ENCODE results near the gene GGTA1.

The GGTA1 gene

GRCh38 chr9:121455527-121456239, 44.0 kb downstream of the GGTA1 start:
- TF ChIP-seq ZBTB7A (IDR thresholded peaks at IDR 0.05; ENCODE audit: low read depth) (no peak), EP300 (IDR thresholded peaks at IDR 0.05; ENCODE audit: borderline replicate concordance) (no peak), TAF1 (IDR thresholded peaks at IDR 0.05; ENCODE audit: low read depth) (no peak), USF1 (IDR thresholded peaks at IDR 0.05) (no peak), NFIC (IDR thresholded peaks at IDR 0.05) (no peak), REST (IDR thresholded peaks at IDR 0.05; ENCODE audit: low read depth) (no peak), RAD21 (IDR thresholded peaks at IDR 0.05; ENCODE audit: low read depth) (no peak), CREB1 (IDR thresholded peaks at IDR 0.05; ENCODE audit: low read depth) (no peak), TEAD4 (IDR thresholded peaks at IDR 0.05) (no peak), EGR1 (IDR thresholded peaks at IDR 0.05) (no peak), TCF12 (IDR thresholded peaks at IDR 0.05; ENCODE audit: low read depth) (no peak), CEBPB (IDR thresholded peaks at IDR 0.05) (no peak)
- TF ChIP-seq, protein P1, sequence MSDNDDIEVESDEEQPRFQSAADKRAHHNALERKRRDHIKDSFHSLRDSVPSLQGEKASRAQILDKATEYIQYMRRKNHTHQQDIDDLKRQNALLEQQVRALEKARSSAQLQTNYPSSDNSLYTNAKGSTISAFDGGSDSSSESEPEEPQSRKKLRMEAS (IDR thresholded peaks at IDR 0.05) = no peak

GRCh38 chr9:121454972-121455371, 44.7 kb downstream of the GGTA1 start:
- TF ChIP-seq RAD21 (IDR thresholded peaks at IDR 0.05; ENCODE audit: low read depth) = no peak
- TF ChIP-seq EP300 (IDR thresholded peaks at IDR 0.05; ENCODE audit: borderline replicate concordance) = no peak
- TF ChIP-seq CREB1 (IDR thresholded peaks at IDR 0.05; ENCODE audit: low read depth) = no peak
- no peak for TF ChIP-seq ZBTB7A (IDR thresholded peaks at IDR 0.05; ENCODE audit: low read depth)
- TF ChIP-seq EGR1 (IDR thresholded peaks at IDR 0.05) = no peak
- TF ChIP-seq NFIC (IDR thresholded peaks at IDR 0.05) = no peak
- no peak for TF ChIP-seq TEAD4 (IDR thresholded peaks at IDR 0.05)
- TF ChIP-seq, protein P1 (IDR thresholded peaks at IDR 0.05) = no peak
- no peak for TF ChIP-seq USF1 (IDR thresholded peaks at IDR 0.05)

GRCh38 chr9:121453232-121453892, 46.3 kb downstream of the GGTA1 start:
- TF ChIP-seq CEBPB (IDR thresholded peaks at IDR 0.05) (no peak), EP300 (IDR thresholded peaks at IDR 0.05; ENCODE audit: borderline replicate concordance) (no peak), TAF1 (IDR thresholded peaks at IDR 0.05; ENCODE audit: low read depth) (no peak), YY1 (IDR thresholded peaks at IDR 0.05; ENCODE audit: low read depth) (no peak), TCF12 (IDR thresholded peaks at IDR 0.05; ENCODE audit: low read depth) (no peak), TEAD4 (IDR thresholded peaks at IDR 0.05) (no peak), REST (IDR thresholded peaks at IDR 0.05; ENCODE audit: low read depth) (no peak), FOXM1 (IDR thresholded peaks at IDR 0.05; ENCODE audit: borderline replicate concordance, low read depth) (no peak), EGR1 (IDR thresholded peaks at IDR 0.05) (no peak), ZBTB7A (IDR thresholded peaks at IDR 0.05; ENCODE audit: low read depth) (no peak), CREB1 (IDR thresholded peaks at IDR 0.05; ENCODE audit: low read depth) (no peak), NFIC (IDR thresholded peaks at IDR 0.05) (no peak), USF1 (IDR thresholded peaks at IDR 0.05) (no peak), RAD21 (IDR thresholded peaks at IDR 0.05; ENCODE audit: low read depth) (no peak)
- TF ChIP-seq, protein P1 (IDR thresholded peaks at IDR 0.05) = no peak

GRCh38 chr9:121452085-121452484, 47.6 kb downstream of the GGTA1 start:
- TF ChIP-seq ZBTB7A (IDR thresholded peaks at IDR 0.05; ENCODE audit: low read depth) (no peak), REST (IDR thresholded peaks at IDR 0.05; ENCODE audit: low read depth) (no peak), TCF12 (IDR thresholded peaks at IDR 0.05; ENCODE audit: low read depth) (no peak)

Measured in Ishikawa (cell line).